HepG2 (cell line): ENCODE data around the gene NDRG2. TPM values are rescaled to one million over a fixed set of nuclear protein-coding genes. Genes with fewer than 3 reads are reported as not detected.
A peak's percentile ranks its signal among the peaks of the same experiment; 100 is the strongest.

ENCODE experiments used
- CENPT ChIP-seq: sonication (generic); formaldehyde crosslinking; IDR thresholded peaks from 2 replicates; pipeline ENCODE4 v1.8.0; 2022; ENCODE audit warnings: low read depth, mild to moderate bottlenecking, moderate library complexity, missing genetic modification reagents
- HMGA1 ChIP-seq: sonication (generic); formaldehyde crosslinking; conservative IDR thresholded peaks from 2 replicates; pipeline ENCODE4 v1.4.0; 2020; ENCODE audit warnings: missing genetic modification reagents
- HNF4A ChIP-seq: sonication (generic); formaldehyde crosslinking; IDR thresholded peaks from 2 replicates; pipeline ENCODE4 v1.4.0; 2020; ENCODE audit warnings: missing genetic modification reagents
- MBD4 ChIP-seq: IDR thresholded peaks from 2 replicates; pipeline ENCODE4 v1.6.1; 2012; ENCODE audit warnings: low read length, inconsistent platforms, borderline replicate concordance
- MBNL3 ChIP-seq: fragments of 250-450 bp; sonication (Bioruptor Pico); conservative IDR thresholded peaks from 2 replicates; pipeline ENCODE4 v1.8.0; 2022; ENCODE audit warnings: mild to moderate bottlenecking, inconsistent platforms
- MXD4 ChIP-seq: IDR thresholded peaks from 2 replicates; pipeline ENCODE4 v1.6.1; 2016; ENCODE audit warnings: mild to moderate bottlenecking, missing biosample characterization, missing genetic modification reagents
- NRL ChIP-seq: sonication (generic); formaldehyde crosslinking; IDR thresholded peaks from 2 replicates; pipeline ENCODE4 v1.5.0; 2020; ENCODE audit warnings: missing genetic modification reagents, mild to moderate bottlenecking, moderate library complexity, borderline replicate concordance
- ZFYVE20 ChIP-seq: sonication (generic); formaldehyde crosslinking; IDR thresholded peaks from 2 replicates; pipeline ENCODE4 v1.8.0; 2023; ENCODE audit warnings: low read depth, mild to moderate bottlenecking, moderate library complexity, missing genetic modification reagents, borderline replicate concordance
- ZNF878 ChIP-seq: sonication (generic); formaldehyde crosslinking; IDR thresholded peaks from 2 replicates; pipeline ENCODE4 v1.8.1; 2023; ENCODE audit warnings: mild to moderate bottlenecking, missing genetic modification reagents, moderate library complexity
- polyA plus RNA-seq, 8 experiments: library from polyadenylated mRNA; depleted of rRNA in 3 of 8; stranded (reverse) in 7 of 8; unstranded in 1 of 8; fragments of >200 nt; fragmentation: Illumina TruSeq in 4 of 8; extraction: Trizol in 4 of 8; gene quantifications; 2 replicates each; pipeline versions ENCODE4 v1.2.1 to v1.2.3, GENCODE V29; 2011 to 2016; ENCODE audit warnings: low read depth in 4 of 8, missing spikeins in 1 of 8, mixed read lengths in 1 of 8; ENCODE audit not compliant: insufficient read depth in 1 of 8
- total RNA-seq, 5 experiments: library from RNA; depleted of rRNA; stranded (reverse); fragments of >200 nt; fragmentation: Illumina TruSeq; extraction: Trizol; gene quantifications; 2 replicates each; pipeline ENCODE4 v1.2.3, GENCODE V29; 2016; ENCODE audit warnings: low read depth in 1 of 5
- TF ChIP-seq, protein P1 (sequence below): sonication (generic); formaldehyde crosslinking; IDR thresholded peaks from 2 replicates; pipeline ENCODE4 v1.9.0; 2021; ENCODE audit warnings: missing genetic modification reagents, borderline replicate concordance
- TF ChIP-seq, protein P2 (sequence below): sonication (generic); formaldehyde crosslinking; IDR thresholded peaks from 2 replicates; pipeline ENCODE4 v1.5.0; 2020; ENCODE audit warnings: missing genetic modification reagents
- TF ChIP-seq, protein P3 (sequence below): sonication (generic); formaldehyde crosslinking; IDR thresholded peaks from 2 replicates; pipeline ENCODE4 v1.8.1; 2023; ENCODE audit warnings: missing genetic modification reagents, inconsistent platforms, borderline replicate concordance
- TF ChIP-seq, protein P4 (sequence below): conservative IDR thresholded peaks from 2 replicates; pipeline ENCODE4 v1.6.1; 2018; ENCODE audit warnings: missing genetic modification reagents
- TF ChIP-seq, protein P5 (sequence below): sonication (generic); formaldehyde crosslinking; IDR thresholded peaks from 2 replicates; pipeline ENCODE4 v1.8.0; 2022; ENCODE audit warnings: missing genetic modification reagents, low read depth, mild to moderate bottlenecking, borderline replicate concordance
- TF ChIP-seq, protein P6 (sequence below): IDR thresholded peaks from 2 replicates; pipeline ENCODE4 v1.6.1; 2018; ENCODE audit warnings: missing genetic modification reagents, mild to moderate bottlenecking, missing compliant biosample characterization

The NDRG2 gene
- total and polyA plus RNA-seq, 2 of the 13 experiments (the other 11 are each of a cell fraction or from before 2014, with no cell fraction given), result 27.2 to 189 TPM

DNA sequence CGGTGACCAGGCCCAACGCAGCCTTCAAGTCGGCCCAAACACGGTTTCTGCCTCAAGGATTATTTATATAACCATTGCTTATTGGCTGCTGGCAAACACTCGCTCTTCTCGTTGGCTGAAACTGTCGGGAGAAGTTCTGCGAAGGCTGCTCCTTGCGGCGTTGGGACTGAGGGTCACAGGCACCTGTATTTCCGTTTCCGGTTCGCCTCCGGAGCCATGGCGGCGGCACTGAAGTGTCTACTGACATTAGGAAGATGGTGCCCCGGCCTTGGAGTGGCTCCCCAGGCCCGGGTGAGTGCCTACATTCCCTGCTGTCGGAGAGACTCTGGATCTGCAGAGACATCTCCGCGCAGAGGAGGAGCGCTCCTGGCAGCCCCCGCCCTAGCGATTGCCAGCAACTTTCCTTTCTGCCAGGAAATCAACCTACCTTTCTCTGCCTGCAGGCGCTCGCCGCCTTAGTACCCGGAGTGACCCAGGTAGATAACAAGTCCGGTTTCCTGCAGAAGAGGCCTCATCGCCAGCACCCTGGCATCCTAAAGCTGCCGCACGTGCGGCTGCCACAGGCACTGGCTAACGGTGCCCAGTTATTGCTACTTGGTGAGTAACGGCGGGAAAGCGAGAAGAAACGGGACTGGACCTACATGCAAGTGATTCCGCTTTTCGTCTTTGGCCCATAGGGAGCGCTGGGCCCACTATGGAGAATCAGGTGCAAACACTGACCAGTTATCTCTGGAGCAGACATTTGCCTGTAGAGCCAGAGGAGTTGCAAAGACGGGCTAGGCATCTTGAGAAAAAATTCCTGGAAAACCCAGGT, 34.9 kb downstream of the NDRG2 start, which contains the start of gene METTL17 (continued):
- TF ChIP-seq, protein P1, sequence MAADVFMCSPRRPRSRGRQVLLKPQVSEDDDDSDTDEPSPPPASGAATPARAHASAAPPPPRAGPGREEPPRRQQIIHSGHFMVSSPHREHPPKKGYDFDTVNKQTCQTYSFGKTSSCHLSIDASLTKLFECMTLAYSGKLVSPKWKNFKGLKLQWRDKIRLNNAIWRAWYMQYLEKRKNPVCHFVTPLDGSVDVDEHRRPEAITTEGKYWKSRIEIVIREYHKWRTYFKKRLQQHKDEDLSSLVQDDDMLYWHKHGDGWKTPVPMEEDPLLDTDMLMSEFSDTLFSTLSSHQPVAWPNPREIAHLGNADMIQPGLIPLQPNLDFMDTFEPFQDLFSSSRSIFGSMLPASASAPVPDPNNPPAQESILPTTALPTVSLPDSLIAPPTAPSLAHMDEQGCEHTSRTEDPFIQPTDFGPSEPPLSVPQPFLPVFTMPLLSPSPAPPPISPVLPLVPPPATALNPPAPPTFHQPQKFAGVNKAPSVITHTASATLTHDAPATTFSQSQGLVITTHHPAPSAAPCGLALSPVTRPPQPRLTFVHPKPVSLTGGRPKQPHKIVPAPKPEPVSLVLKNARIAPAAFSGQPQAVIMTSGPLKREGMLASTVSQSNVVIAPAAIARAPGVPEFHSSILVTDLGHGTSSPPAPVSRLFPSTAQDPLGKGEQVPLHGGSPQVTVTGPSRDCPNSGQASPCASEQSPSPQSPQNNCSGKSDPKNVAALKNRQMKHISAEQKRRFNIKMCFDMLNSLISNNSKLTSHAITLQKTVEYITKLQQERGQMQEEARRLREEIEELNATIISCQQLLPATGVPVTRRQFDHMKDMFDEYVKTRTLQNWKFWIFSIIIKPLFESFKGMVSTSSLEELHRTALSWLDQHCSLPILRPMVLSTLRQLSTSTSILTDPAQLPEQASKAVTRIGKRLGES, result peak; percentile 62; the same call in 1 of the 2 replicates
- TF ChIP-seq, protein P2, sequence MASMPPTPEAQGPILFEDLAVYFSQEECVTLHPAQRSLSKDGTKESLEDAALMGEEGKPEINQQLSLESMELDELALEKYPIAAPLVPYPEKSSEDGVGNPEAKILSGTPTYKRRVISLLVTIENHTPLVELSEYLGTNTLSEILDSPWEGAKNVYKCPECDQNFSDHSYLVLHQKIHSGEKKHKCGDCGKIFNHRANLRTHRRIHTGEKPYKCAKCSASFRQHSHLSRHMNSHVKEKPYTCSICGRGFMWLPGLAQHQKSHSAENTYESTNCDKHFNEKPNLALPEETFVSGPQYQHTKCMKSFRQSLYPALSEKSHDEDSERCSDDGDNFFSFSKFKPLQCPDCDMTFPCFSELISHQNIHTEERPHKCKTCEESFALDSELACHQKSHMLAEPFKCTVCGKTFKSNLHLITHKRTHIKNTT (CRISPR knock-in tag), result no peak
- TF ChIP-seq NRL (CRISPR knock-in tag), result peak; percentile 62; the same call in 1 of the 2 replicates
- TF ChIP-seq, protein P3, sequence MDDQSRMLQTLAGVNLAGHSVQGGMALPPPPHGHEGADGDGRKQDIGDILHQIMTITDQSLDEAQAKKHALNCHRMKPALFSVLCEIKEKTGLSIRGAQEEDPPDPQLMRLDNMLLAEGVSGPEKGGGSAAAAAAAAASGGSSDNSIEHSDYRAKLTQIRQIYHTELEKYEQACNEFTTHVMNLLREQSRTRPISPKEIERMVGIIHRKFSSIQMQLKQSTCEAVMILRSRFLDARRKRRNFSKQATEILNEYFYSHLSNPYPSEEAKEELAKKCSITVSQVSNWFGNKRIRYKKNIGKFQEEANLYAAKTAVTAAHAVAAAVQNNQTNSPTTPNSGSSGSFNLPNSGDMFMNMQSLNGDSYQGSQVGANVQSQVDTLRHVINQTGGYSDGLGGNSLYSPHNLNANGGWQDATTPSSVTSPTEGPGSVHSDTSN (CRISPR knock-in tag), result no peak
- no peak for TF ChIP-seq MBNL3
- TF ChIP-seq CENPT (CRISPR knock-in tag), result no peak
- TF ChIP-seq MXD4 (CRISPR knock-in tag), result no peak
- TF ChIP-seq, protein P4, sequence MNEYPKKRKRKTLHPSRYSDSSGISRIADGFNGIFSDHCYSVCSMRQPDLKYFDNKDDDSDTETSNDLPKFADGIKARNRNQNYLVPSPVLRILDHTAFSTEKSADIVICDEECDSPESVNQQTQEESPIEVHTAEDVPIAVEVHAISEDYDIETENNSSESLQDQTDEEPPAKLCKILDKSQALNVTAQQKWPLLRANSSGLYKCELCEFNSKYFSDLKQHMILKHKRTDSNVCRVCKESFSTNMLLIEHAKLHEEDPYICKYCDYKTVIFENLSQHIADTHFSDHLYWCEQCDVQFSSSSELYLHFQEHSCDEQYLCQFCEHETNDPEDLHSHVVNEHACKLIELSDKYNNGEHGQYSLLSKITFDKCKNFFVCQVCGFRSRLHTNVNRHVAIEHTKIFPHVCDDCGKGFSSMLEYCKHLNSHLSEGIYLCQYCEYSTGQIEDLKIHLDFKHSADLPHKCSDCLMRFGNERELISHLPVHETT, result no peak; the same call in 1 of the 2 replicates
- TF ChIP-seq, protein P5, sequence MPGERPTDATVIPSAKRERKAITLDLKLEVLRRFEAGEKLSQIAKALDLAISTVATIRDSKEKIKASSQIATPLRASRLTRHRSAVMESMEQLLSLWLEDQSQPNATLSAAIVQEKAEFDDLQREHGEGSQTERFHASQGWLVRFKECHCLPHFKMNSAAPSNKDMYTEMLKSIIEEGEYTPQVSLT (CRISPR knock-in tag), result no peak
- no peak for TF ChIP-seq HMGA1 (CRISPR knock-in tag)
- peak; percentile 28; the same call in 1 of the 2 replicates for TF ChIP-seq HNF4A (CRISPR knock-in tag)
- no peak for TF ChIP-seq ZNF878
- no peak for TF ChIP-seq MBD4
- TF ChIP-seq, protein P6, sequence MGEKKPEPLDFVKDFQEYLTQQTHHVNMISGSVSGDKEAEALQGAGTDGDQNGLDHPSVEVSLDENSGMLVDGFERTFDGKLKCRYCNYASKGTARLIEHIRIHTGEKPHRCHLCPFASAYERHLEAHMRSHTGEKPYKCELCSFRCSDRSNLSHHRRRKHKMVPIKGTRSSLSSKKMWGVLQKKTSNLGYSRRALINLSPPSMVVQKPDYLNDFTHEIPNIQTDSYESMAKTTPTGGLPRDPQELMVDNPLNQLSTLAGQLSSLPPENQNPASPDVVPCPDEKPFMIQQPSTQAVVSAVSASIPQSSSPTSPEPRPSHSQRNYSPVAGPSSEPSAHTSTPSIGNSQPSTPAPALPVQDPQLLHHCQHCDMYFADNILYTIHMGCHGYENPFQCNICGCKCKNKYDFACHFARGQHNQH (CRISPR knock-in tag), result peak; percentile 81
- TF ChIP-seq ZFYVE20 (CRISPR knock-in tag), result peak; percentile 12; the same call in 1 of the 2 replicates
